ENCODE data around the gene KIFC3. TPM values are rescaled to one million over a fixed set of nuclear protein-coding genes. Genes with fewer than 3 reads are reported as not detected.

The KIFC3 gene
- total and polyA plus RNA-seq, 2 of the 13 experiments (the other 11 are each of a cell fraction or from before 2014, with no cell fraction given) = 42.1 to 45.3 TPM

DNA sequence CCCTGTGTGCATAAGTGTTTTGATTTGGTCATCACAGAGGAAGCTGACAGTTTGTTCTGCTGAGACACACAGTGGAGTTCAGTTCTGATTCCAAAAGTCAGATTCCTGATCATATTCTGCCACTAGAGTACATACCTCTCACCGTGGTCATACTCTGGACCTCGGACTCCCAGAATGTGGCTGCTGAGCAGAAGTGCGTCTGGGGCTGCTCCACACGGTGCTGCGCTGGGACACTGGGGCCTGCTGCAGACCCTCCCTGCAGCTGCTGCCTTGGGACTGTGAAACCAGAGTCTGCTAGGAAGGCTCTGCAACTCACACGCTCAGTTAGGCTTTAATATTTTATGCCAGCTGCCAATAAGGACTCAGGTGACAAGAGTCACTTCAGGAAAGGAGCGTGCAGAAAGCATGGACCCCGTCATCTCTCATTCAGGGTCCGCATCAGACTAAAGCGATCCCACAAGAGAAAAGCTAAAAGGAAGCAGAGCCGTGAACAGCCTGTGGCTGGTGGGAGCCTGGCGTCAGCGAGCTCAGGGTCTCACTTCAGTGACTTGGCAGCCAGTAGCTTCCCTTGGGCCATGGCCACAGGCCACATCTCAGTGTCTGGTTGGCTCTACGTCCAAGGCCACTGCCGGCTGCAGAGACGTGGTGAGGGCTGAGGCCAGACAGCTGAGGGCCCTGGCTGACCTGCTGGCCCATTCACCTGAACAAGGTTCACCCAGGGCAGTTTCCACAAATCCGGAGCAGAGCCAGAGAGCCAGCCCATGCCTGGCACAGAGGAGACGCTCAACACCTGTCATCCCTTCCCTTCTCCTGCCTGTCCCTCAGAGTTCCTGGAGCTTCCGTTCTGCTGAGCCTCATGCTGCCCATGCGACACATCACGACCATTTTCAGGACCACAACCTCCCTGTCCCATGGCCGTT is 24.7 kb upstream of the KIFC3 start (continued):
- TF ChIP-seq ZNF605 (CRISPR knock-in tag; IDR thresholded peaks at IDR 0.05) (peak; percentile 97), ZNF224 (CRISPR knock-in tag; IDR thresholded peaks at IDR 0.05) (peak; percentile 69; the same call in 1 of the 2 replicates), ZNF775 (CRISPR knock-in tag; IDR thresholded peaks at IDR 0.05; ENCODE audit: borderline replicate concordance) (peak; percentile 66; the same call in 1 of the 2 replicates), ZNF709 (CRISPR knock-in tag; IDR thresholded peaks at IDR 0.05) (peak; percentile 81), ZNF432 (CRISPR knock-in tag; IDR thresholded peaks at IDR 0.05; ENCODE audit: borderline replicate concordance) (no peak), ZSCAN21 (CRISPR knock-in tag; IDR thresholded peaks at IDR 0.05; ENCODE audit: borderline replicate concordance) (peak; percentile 73; the same call in 1 of the 2 replicates), ZNF292 (CRISPR knock-in tag; IDR thresholded peaks at IDR 0.05; ENCODE audit: borderline replicate concordance, low read depth) (peak; percentile 96), JUN (CRISPR knock-in tag; IDR thresholded peaks at IDR 0.05) (0 out of 2 replicates have a peak, but pooled peaks have one; percentile 38), ZNF891 (CRISPR knock-in tag; IDR thresholded peaks at IDR 0.05) (0 out of 2 replicates have a peak, but pooled peaks have one; percentile 51), ZNF3 (CRISPR knock-in tag; IDR thresholded peaks at IDR 0.05) (0 out of 2 replicates have a peak, but pooled peaks have one; percentile 23), GATA4 (IDR thresholded peaks at IDR 0.05; ENCODE audit: borderline replicate concordance, low read depth) (no peak), NKX3-1 (CRISPR knock-in tag; IDR thresholded peaks at IDR 0.05) (no peak), SIX4 (CRISPR knock-in tag; IDR thresholded peaks at IDR 0.05) (no peak; the same call in 1 of the 2 replicates), NCOR1 (IDR thresholded peaks at IDR 0.05; ENCODE audit: borderline replicate concordance, low read length) (peak; percentile 90)
- TF ChIP-seq, protein P1, sequence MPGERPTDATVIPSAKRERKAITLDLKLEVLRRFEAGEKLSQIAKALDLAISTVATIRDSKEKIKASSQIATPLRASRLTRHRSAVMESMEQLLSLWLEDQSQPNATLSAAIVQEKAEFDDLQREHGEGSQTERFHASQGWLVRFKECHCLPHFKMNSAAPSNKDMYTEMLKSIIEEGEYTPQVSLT (CRISPR knock-in tag; IDR thresholded peaks at IDR 0.05; ENCODE audit: borderline replicate concordance, low read depth) = no peak
- TF ChIP-seq, protein P2, sequence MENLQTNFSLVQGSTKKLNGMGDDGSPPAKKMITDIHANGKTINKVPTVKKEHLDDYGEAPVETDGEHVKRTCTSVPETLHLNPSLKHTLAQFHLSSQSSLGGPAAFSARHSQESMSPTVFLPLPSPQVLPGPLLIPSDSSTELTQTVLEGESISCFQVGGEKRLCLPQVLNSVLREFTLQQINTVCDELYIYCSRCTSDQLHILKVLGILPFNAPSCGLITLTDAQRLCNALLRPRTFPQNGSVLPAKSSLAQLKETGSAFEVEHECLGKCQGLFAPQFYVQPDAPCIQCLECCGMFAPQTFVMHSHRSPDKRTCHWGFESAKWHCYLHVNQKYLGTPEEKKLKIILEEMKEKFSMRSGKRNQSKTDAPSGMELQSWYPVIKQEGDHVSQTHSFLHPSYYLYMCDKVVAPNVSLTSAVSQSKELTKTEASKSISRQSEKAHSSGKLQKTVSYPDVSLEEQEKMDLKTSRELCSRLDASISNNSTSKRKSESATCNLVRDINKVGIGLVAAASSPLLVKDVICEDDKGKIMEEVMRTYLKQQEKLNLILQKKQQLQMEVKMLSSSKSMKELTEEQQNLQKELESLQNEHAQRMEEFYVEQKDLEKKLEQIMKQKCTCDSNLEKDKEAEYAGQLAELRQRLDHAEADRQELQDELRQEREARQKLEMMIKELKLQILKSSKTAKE (CRISPR knock-in tag; IDR thresholded peaks at IDR 0.05; ENCODE audit: borderline replicate concordance) = peak; percentile 99
- TF ChIP-seq, protein P3, sequence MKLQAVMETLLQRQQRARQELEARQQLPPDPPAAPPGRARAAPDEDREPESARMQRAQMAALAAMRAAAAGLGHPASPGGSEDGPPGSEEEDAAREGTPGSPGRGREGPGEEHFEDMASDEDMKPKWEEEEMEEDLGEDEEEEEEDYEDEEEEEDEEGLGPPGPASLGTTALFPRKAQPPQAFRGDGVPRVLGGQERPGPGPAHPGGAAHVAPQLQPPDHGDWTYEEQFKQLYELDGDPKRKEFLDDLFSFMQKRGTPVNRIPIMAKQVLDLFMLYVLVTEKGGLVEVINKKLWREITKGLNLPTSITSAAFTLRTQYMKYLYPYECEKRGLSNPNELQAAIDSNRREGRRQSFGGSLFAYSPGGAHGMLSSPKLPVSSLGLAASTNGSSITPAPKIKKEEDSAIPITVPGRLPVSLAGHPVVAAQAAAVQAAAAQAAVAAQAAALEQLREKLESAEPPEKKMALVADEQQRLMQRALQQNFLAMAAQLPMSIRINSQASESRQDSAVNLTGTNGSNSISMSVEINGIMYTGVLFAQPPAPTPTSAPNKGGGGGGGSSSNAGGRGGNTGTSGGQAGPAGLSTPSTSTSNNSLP (IDR thresholded peaks at IDR 0.05; ENCODE audit: low read depth, low read length) = peak; percentile 80
- TF ChIP-seq, protein P4, sequence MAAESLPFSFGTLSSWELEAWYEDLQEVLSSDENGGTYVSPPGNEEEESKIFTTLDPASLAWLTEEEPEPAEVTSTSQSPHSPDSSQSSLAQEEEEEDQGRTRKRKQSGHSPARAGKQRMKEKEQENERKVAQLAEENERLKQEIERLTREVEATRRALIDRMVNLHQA (CRISPR knock-in tag; IDR thresholded peaks at IDR 0.05) = no peak
- TF ChIP-seq, protein P5, sequence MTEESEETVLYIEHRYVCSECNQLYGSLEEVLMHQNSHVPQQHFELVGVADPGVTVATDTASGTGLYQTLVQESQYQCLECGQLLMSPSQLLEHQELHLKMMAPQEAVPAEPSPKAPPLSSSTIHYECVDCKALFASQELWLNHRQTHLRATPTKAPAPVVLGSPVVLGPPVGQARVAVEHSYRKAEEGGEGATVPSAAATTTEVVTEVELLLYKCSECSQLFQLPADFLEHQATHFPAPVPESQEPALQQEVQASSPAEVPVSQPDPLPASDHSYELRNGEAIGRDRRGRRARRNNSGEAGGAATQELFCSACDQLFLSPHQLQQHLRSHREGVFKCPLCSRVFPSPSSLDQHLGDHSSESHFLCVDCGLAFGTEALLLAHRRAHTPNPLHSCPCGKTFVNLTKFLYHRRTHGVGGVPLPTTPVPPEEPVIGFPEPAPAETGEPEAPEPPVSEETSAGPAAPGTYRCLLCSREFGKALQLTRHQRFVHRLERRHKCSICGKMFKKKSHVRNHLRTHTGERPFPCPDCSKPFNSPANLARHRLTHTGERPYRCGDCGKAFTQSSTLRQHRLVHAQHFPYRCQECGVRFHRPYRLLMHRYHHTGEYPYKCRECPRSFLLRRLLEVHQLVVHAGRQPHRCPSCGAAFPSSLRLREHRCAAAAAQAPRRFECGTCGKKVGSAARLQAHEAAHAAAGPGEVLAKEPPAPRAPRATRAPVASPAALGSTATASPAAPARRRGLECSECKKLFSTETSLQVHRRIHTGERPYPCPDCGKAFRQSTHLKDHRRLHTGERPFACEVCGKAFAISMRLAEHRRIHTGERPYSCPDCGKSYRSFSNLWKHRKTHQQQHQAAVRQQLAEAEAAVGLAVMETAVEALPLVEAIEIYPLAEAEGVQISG (CRISPR knock-in tag; IDR thresholded peaks at IDR 0.05) = peak; percentile 72; the same call in 1 of the 2 replicates
- TF ChIP-seq, protein P6, sequence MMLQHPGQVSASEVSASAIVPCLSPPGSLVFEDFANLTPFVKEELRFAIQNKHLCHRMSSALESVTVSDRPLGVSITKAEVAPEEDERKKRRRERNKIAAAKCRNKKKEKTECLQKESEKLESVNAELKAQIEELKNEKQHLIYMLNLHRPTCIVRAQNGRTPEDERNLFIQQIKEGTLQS (CRISPR knock-in tag; IDR thresholded peaks at IDR 0.05) = peak; percentile 54

Data from HepG2 (cell line).